Measurements from ENCODE around the gene GNRH2. TPM values are rescaled to one million over a fixed set of nuclear protein-coding genes. Genes with fewer than 3 reads are reported as not detected.

Gene GNRH2
- total and polyA plus RNA-seq, 2 of the 8 experiments (the other 6 are each of a cell fraction or from before 2014, with no cell fraction given) = 0.09 to 0.82 TPM

GRCh38 chr20:3032624-3033023, 10.8 kb upstream of the GNRH2 start:
- no peak overlapping the region for H2BK20ac ChIP-seq (ENCODE audit: low read length)
- H3K27me3 ChIP-seq (replicated peaks in 1 of 4; ENCODE audit: control insufficient read depth in 3 of 4, extremely low read depth in 1 of 4, insufficient read depth in 3 of 4, low read length in 3 of 4) = peaks cover 0 to 2% (median 0%) of the 10 kb centered on the region in 4 experiments; a peak in 1 of 7 replicates
- 96% methylated on average over 8 of the region's 8 CpGs; no CpG with 5 or more reads in 1 of the 2 experiments for WGBS, 2 experiments (ENCODE audit: extremely low coverage in 1 of 2, insufficient coverage in 1 of 2, insufficient read length in 1 of 2, insufficient replicate concordance in 2 of 2, low coverage in 1 of 2, low lambda C conversion rate in 2 of 2, missing lambda C conversion rate in 1 of 2)
- peaks cover 20 to 45% (median 32%) of the 10 kb centered on the region in 4 experiments for H3K36me3 ChIP-seq (ENCODE audit: control insufficient read depth in 2 of 4, insufficient read depth in 4 of 4, low read length in 3 of 4)
- H3K14ac ChIP-seq (ENCODE audit: insufficient read length) = no peak overlapping the region
- no peaks in the 10 kb centered on the region for H3K79me1 ChIP-seq (ENCODE audit: low read depth, low read length)
- no peak overlapping the region for H4K8ac ChIP-seq (ENCODE audit: extremely low read depth, insufficient read depth, low read length)
- H3K4me3 ChIP-seq (ENCODE audit: extremely low read depth in 1 of 4, insufficient read depth in 2 of 4, low read depth in 3 of 4, low read length in 4 of 4) = no peak overlapping the region
- no peak overlapping the region for H2AK5ac ChIP-seq (ENCODE audit: low read depth, low read length)
- no peak overlapping the region for H3K56ac ChIP-seq (replicated peaks; ENCODE audit: insufficient read length, low read depth, low read length)
- H3K4me1 ChIP-seq (replicated peaks in 1 of 4; ENCODE audit: control insufficient read depth in 3 of 4, insufficient read depth in 4 of 4, low read length in 3 of 4) = no peaks in the 10 kb centered on the region
- H3K79me2 ChIP-seq (ENCODE audit: control insufficient read depth in 1 of 2, insufficient read depth in 2 of 2, low read length in 2 of 2) = no peaks in the 10 kb centered on the region
- H3K23ac ChIP-seq (ENCODE audit: insufficient read length) = no peak overlapping the region
- H2AFZ ChIP-seq (ENCODE audit: low read length) = no peak overlapping the region
- TF ChIP-seq SP2 (IDR thresholded peaks at IDR 0.05; ENCODE audit: low read length) (no peak), EZH2 (IDR thresholded peaks at IDR 0.05; ENCODE audit: low read depth, low read length, severe bottlenecking) (no peak), SIRT6 (IDR thresholded peaks at IDR 0.05; ENCODE audit: low read length) (no peak), ZNF274 (IDR thresholded peaks at IDR 0.05; ENCODE audit: borderline replicate concordance, extremely low read depth, low read length) (no peak), JUN (IDR thresholded peaks at IDR 0.05; ENCODE audit: low read depth, low read length) (no peak), RAD21 (IDR thresholded peaks at IDR 0.05 in 1 of 2, conservative IDR thresholded peaks at IDR 0.05 in 1 of 2; ENCODE audit: low read depth in 2 of 2, low read length in 2 of 2) (no peak), SIN3A (conservative IDR thresholded peaks at IDR 0.05 in 1 of 2, IDR thresholded peaks at IDR 0.05 in 1 of 2; ENCODE audit: low read depth in 1 of 2, low read length in 2 of 2) (no peak), GTF2F1 (IDR thresholded peaks at IDR 0.05; ENCODE audit: borderline replicate concordance, low read depth, low read length) (no peak), TEAD4 (IDR thresholded peaks at IDR 0.05; ENCODE audit: low read depth, low read length) (no peak), KDM1A (IDR thresholded peaks at IDR 0.05; ENCODE audit: borderline replicate concordance, low read length) (no peak), NRF1 (IDR thresholded peaks at IDR 0.05; ENCODE audit: low read depth, low read length) (no peak), BACH1 (IDR thresholded peaks at IDR 0.05; ENCODE audit: low read length) (no peak), RXRA (IDR thresholded peaks at IDR 0.05; ENCODE audit: insufficient read depth, low read depth, low read length) (no peak)
- H3K4ac ChIP-seq (replicated peaks; ENCODE audit: insufficient read length, low read depth, low read length) = no peak overlapping the region
- no peak overlapping the region for H2BK5ac ChIP-seq (ENCODE audit: low read depth, low read length)
- H4K20me1 ChIP-seq (replicated peaks in 1 of 2; ENCODE audit: control insufficient read depth in 1 of 2, insufficient read depth in 2 of 2, low read length in 2 of 2) = peaks cover 0 to 7% of the 10 kb centered on the region in 2 experiments
- no peak overlapping the region for H4K91ac ChIP-seq (replicated peaks; ENCODE audit: insufficient read length, low read length)
- H3K18ac ChIP-seq (ENCODE audit: extremely low read depth, low read length) = no peak overlapping the region
- H2BK12ac ChIP-seq (ENCODE audit: low read depth, low read length) = no peak overlapping the region
- H3K9me3 ChIP-seq (ENCODE audit: insufficient read depth in 2 of 2, low read depth in 1 of 2, low read length in 1 of 2) = no peaks in the 10 kb centered on the region
- no peaks in the 10 kb centered on the region for H3K23me2 ChIP-seq (ENCODE audit: low read depth, low read length)
- H3K4me2 ChIP-seq (ENCODE audit: insufficient read depth in 1 of 2, low read depth in 2 of 2, low read length in 2 of 2) = no peak overlapping the region
- H3K9ac ChIP-seq (replicated peaks in 1 of 4; ENCODE audit: extremely low read depth in 1 of 4, low read depth in 3 of 4, low read length in 3 of 4) = no peak overlapping the region
- ChIA-PET CTCF (ENCODE audit: partially characterized antibody) (interaction anchor here (0.7 kb wide), 1 partner anchor 314 kb away, joined by 3 read pairs; no protein-coding TSS in a partner anchor), POLR2A (ENCODE audit: partially characterized antibody) (interaction anchor here (1.9 kb wide), 1 partner anchor 13 kb away, joined by 4 read pairs; no protein-coding TSS in a partner anchor)
- DNase-seq (ENCODE audit: low read depth in 1 of 2, low spot score in 2 of 2) = no peak
- H4K5ac ChIP-seq (ENCODE audit: insufficient read length, low read depth, low read length) = no peak overlapping the region
- H3K27ac ChIP-seq (ENCODE audit: low read depth, low read length) = no peak overlapping the region
- H2BK120ac ChIP-seq (replicated peaks; ENCODE audit: low read depth, low read length) = no peak overlapping the region
- FAIRE-seq = no peak
- H2BK15ac ChIP-seq (ENCODE audit: low read length) = no peak overlapping the region

All from H1 (cell line).